ENCODE measurements around the gene WRNIP1. TPM values are rescaled to one million over a fixed set of nuclear protein-coding genes. Genes with fewer than 3 reads are reported as not detected.

WRNIP1 gene
- total RNA-seq, 1 experiment from 2014 or later: 38.1 TPM

- Histone ChIP-seq H3K9ac (ENCODE audit: extremely low read depth, insufficient read length, low read length) (no peak overlapping the region), H3K23ac (ENCODE audit: insufficient read length, low read depth, low read length) (no peak overlapping the region), H2BK120ac (ENCODE audit: low read depth, low read length, poor library complexity, severe bottlenecking) (no peak overlapping the region), H3K14ac (ENCODE audit: insufficient read depth, low read length) (no peak overlapping the region), H3K4ac (ENCODE audit: low read depth, low read length) (no peak overlapping the region), H3K23me2 (ENCODE audit: insufficient read length, low read depth, low read length, poor library complexity, severe bottlenecking) (peaks cover 3% of the 10 kb centered on the region), H3K79me1 (ENCODE audit: insufficient read depth, low read depth, low read length, poor library complexity, severe bottlenecking) (peaks cover 5% of the 10 kb centered on the region), H4K91ac (ENCODE audit: insufficient read length, low read depth, low read length) (no peak overlapping the region), H3K27me3 (ENCODE audit: insufficient read depth, low read length) (no peaks in the 10 kb centered on the region), H3K18ac (ENCODE audit: insufficient read length, low read depth, low read length) (no peak overlapping the region), H4K5ac (ENCODE audit: insufficient read length, low read depth, low read length) (no peak overlapping the region), H2BK20ac (ENCODE audit: low read depth, low read length, poor library complexity, severe bottlenecking) (no peak overlapping the region), H3K9me3 (ENCODE audit: control insufficient read depth, low read depth, low read length) (no peaks in the 10 kb centered on the region), H3K79me2 (ENCODE audit: insufficient read depth, low read length) (peaks cover 24% of the 10 kb centered on the region; the same call in 1 of the 2 replicates), H2BK15ac (ENCODE audit: low read depth, low read length) (no peak overlapping the region), H3K27ac (ENCODE audit: insufficient read length, low read depth, low read length) (no peak overlapping the region), H4K20me1 (ENCODE audit: control insufficient read depth, insufficient read depth, insufficient read length) (no peaks in the 10 kb centered on the region), H3T11ph (ENCODE audit: low read length) (no peak overlapping the region), H2AFZ (ENCODE audit: low read length) (no peak overlapping the region), H3K4me1 (ENCODE audit: insufficient read depth, low read length) (peaks cover 3% of the 10 kb centered on the region; the same call in 1 of the 2 replicates), H2AK5ac (ENCODE audit: insufficient read length, low read length) (no peak overlapping the region), H2BK5ac (ENCODE audit: insufficient read length, low read length) (no peak overlapping the region), H3K4me2 (ENCODE audit: insufficient read depth, insufficient read length, low read length) (no peak overlapping the region), H3K56ac (ENCODE audit: insufficient read length, low read depth, low read length) (no peak overlapping the region), H2BK12ac (ENCODE audit: insufficient read length, low read depth, low read length) (no peak overlapping the region), H4K8ac (replicated peaks; ENCODE audit: insufficient read length, low read depth, low read length) (no peak overlapping the region)
- Mint-ChIP-seq H3K27me3 (ENCODE audit: low read depth) (no peaks in the 10 kb centered on the region), H3K4me3 (no peak overlapping the region), H3K27ac (peak overlapping the region in 1 of 3 experiments; percentile 14; a peak in 1 of 7 replicates), H3K36me3 (ENCODE audit: insufficient read depth in 1 of 3, low read depth in 3 of 3) (peaks cover 15 to 32% (median 16%) of the 10 kb centered on the region in 3 experiments), H3K9me3 (no peaks in the 10 kb centered on the region; a peak in 1 of 5 replicates), H3K4me1 (peaks cover 37 to 39% of the 10 kb centered on the region in 2 experiments)
- WGBS (ENCODE audit: extremely low coverage, insufficient read length, low lambda C conversion rate): no CpG with 5 or more reads among the region's 4 CpGs
- DNase-seq: no peak
- TF ChIP-seq CTCF (conservative IDR thresholded peaks at IDR 0.05): no peak
Observed at GRCh38 chr6:2771079-2771478, 5.9 kb downstream of the WRNIP1 start.
